HG02981 (cell line): ENCODE data around the gene USP48.
"Not testable (repeated sequence)": the region's sequence is repeated elsewhere in the genome, so short reads cannot be mapped to it uniquely, and the experiment has no call there.

Source experiments
- ATAC-seq: cut with Tn5 transposase; IDR thresholded peaks from one replicate; pipeline ENCODE4 v1.9.1; 2021; ENCODE audit warnings: mild to moderate bottlenecking, moderate library complexity; ENCODE audit not compliant: unreplicated experiment

The USP48 gene, protein sequence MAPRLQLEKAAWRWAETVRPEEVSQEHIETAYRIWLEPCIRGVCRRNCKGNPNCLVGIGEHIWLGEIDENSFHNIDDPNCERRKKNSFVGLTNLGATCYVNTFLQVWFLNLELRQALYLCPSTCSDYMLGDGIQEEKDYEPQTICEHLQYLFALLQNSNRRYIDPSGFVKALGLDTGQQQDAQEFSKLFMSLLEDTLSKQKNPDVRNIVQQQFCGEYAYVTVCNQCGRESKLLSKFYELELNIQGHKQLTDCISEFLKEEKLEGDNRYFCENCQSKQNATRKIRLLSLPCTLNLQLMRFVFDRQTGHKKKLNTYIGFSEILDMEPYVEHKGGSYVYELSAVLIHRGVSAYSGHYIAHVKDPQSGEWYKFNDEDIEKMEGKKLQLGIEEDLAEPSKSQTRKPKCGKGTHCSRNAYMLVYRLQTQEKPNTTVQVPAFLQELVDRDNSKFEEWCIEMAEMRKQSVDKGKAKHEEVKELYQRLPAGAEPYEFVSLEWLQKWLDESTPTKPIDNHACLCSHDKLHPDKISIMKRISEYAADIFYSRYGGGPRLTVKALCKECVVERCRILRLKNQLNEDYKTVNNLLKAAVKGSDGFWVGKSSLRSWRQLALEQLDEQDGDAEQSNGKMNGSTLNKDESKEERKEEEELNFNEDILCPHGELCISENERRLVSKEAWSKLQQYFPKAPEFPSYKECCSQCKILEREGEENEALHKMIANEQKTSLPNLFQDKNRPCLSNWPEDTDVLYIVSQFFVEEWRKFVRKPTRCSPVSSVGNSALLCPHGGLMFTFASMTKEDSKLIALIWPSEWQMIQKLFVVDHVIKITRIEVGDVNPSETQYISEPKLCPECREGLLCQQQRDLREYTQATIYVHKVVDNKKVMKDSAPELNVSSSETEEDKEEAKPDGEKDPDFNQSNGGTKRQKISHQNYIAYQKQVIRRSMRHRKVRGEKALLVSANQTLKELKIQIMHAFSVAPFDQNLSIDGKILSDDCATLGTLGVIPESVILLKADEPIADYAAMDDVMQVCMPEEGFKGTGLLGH

DNA sequence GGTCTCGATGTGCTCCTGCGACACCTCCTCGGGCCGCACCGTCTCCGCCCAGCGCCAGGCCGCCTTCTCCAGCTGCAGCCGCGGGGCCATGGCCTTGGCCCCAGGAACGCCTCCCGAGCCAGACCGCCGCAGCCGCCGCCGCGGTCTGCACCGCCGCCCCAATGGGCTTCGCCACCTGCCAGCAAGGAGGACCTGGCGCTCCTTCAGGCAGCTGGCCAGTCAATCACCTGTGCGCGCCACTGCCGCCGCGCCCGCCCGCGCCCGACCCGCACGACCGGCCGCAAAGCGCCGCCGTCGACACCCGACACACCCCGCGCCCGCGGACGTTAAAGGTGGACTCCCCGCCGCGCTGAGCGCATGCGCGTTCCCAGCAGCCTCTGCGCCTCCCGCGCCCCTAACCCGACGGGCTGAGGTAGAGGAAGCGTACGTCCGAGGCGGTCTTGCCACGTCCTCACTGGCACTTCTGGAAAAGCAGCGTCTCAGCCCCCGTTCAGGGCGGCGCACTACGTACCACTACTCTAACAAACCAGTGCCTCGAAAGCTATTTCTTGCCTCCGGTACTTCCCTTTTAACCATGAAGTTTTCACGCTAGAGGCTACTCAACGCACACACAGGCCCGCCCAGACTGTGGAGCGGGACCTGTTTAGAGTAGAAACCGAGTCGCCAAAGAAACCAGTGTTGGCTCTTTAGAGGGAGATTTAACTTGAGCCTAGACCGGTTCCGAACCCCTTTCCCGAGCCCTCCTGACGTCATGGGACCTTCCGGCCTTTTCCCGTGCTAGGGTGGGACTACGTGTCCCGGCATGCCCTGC, at the start of gene USP48:
Gene USP48 (minus strand): TSS at position 282 of the 811 bp plus-strand sequence. CDS start 192 bp downstream, at position 90.
- ATAC-seq: peak; percentile 62

DNA sequence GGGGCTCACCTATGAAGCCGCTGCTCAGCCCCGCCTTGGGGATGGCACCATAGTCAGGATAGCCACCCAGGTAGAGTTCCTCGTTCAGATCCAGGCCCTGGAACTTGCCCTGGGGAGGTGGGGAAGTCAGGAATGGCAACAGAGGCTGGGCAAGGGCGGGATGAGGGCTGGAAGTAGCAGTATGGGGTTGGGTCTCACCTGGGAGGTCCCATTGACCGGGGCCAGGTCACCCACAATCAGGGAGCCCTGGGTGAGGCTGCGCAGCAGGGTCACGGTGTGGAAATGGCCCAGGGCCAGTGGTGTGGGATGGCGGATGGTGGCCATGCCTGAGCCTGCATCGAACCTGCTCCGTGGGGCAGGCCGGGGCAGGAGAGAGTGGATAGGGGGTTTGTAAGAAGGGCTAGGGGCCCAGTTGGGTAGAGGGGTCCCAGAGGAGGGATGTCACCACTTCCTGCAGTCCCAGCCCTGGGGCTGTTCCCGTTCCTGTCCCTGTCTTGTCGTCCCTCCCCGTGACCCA, 48.6 kb upstream of the USP48 start:
- ATAC-seq: no peak

DNA sequence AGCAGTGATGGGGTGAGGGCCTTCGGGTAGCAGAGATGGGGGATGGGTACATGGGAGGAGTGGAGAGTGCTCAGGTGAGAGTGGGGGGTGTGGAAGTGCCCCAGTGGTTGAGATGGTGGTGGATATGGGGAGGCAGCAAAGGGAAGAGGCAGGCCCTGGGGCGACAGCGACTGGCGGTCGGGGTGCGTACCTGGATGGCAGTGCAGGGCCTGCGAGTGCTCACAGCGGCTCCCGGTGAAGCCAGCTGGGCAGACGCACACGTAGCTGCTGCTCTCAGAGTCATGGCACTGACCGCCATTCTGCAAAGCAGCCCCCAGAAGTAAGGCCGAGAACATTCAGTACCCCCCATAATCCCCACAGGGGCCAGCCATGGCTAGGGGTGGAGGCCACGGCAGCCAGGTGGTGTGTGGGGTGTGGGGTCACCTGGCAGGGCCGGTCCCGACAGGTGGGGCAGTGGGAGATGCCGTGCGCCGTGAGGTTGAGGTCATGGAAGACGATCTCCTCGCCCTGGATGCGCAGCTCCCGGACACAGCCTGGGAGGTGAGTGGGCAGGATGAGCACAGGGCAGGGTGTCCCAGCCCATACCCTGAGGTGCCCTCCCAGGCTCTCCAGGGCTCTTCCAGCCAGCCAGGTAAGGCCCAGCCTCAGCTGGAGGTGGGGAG, 48.0 kb upstream of the USP48 start:
- no peak for ATAC-seq

DNA sequence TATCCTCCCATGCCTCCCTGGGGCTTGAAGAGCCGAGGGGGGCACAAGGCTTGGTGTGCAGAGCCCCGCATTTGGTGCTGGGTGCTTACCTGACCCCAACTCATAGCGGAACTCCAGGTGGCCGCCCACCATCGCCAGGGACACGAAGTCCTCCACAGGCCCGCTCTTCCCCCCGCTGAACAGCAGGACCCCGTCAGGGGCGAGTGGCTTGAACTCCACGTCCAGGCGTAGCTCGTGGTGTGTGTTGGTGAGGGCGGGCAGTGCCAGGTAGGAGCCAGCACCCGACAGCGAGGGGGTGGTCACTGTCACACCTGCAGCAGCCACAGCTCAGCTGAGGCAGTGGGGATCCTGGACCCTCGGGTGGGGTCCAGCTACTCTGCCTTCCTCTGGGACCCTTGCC, 46.3 kb upstream of the USP48 start:
- no peak for ATAC-seq

DNA sequence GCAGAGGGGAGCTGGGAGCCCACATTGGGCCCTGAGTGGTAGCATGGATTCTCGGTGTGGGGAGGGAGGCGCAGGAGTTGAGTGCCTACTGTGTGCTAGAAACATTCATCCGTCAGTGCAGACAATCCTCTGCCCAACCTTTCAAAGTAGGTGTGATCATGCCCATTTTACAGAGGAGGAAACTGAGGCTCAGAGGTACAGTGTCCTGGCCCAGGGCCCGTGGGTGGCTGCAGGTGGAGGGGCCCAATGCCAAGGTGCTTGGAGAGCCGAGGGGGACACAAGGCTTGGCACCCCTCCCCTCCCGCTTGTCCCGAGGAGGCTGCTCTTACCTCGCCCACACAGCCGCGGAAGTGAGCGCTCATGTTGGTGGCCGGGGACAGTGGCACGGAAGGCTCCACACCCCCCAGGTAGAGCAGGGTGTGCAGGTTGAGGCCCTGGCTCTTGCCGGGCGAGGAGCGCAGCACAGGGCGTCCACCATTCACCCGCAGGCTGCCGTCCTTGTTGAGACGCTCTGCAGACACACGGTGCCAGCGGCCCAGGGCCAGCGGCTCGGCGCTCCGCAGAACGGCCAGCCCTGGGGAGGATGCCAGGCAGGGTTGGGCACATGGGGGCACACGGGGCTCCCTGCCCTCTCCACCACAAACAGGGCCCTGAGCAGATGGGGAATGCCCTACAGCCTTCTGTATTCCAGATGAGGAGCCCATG, 45.7 kb upstream of the USP48 start:
- ATAC-seq: no peak

DNA sequence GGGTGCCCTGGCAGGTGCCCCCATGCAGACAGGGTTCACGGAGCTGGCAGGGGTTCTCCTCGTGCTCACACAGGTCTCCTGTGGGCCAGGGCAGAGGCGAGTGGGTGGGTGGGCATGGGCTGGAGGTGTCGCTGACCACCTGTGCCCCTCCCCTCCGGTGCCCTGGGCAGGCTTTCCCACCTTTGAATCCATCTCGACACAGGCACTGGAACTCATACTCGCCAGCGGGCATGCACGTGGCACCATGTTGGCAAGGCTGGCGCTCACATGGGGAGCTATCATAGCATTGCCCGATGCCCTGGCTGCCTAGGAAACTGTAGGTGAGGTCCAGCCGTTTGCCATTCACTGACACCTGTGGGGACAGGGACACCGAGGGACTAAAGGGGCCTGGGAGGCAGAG, 45.1 kb upstream of the USP48 start:
- ATAC-seq: no peak

DNA sequence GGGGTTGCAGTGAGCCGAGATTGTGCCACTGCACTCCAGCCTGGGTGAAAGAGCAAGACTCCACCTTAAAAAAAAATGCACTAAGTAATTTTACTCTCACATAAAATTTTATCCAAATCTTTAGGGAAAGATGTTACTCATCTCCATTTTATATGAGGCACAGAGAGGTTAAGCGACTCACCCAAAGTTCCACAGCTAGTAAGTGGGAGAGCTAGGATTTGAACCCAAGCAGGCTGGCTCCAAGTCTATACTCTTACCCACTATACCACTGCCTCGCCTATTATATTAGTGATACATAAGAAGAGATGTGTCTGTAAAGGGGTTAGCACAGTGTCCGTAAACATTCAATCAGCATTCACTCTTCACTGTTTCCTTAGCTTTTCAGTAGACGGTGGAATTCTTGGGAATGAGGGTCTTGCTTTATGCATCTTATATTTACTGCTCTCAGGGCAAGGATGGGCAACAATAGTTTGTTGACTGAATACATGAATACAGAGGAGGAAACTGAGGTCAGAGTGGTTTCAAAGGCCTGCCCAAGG, 44.3 kb upstream of the USP48 start:
- ATAC-seq: no peak

DNA sequence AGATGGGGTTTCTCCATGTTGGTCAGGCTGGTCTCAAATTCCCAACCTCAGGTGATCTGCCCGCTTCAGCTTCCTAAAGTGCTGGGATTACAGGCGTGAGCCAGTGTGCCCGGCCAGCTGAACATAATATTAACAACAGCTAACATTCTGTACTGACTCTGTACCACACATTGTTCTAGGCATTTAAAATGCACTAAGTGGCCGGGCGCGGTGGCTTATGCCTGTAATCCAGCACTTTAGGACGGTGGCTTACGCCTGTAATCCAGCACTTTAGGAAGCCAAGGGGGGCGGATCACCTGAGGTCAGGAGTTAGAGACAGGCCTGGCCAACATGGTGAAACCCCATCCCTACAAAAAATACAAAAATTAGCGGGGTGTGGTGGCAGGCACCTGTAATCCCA, 43.7 kb upstream of the USP48 start:
- ATAC-seq: not testable (repeated sequence)

DNA sequence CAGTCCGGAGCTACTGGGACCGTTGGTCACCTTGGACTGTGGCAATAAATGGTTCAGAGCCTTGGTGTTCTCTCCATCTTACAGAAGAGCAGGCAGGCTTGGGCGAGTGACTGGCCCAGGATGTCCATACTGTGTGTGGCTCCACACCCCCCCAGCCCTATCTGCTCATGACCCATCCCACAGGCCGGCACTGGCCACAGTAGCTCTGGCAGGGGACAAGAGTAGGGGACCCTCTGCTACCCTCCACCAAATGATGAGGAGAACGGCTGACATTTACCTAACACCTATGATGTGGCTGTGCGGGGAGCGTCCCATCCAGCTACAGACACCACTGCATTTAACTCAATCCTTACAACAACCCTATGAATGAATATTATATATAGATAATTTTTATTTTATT, 42.4 kb upstream of the USP48 start:
- no peak for ATAC-seq

DNA sequence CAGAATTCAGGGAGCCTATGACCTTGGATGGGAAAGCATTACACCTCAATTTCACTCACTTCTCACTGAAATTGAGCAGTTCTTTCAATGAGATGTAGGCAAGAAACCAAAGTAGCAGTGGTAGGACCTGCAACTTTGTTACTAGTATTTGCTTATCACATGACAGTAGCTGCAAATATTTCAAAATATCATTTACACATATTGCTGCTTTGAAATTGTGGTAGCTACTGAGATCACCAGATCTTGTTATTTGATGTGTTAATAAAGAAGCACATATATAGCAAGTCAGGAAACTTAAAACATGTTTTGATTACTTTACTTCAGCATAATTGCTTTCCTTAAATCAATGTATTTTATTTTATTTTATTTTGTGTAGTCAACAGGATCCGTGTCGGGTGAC, 42.0 kb upstream of the USP48 start:
- ATAC-seq: no peak

DNA sequence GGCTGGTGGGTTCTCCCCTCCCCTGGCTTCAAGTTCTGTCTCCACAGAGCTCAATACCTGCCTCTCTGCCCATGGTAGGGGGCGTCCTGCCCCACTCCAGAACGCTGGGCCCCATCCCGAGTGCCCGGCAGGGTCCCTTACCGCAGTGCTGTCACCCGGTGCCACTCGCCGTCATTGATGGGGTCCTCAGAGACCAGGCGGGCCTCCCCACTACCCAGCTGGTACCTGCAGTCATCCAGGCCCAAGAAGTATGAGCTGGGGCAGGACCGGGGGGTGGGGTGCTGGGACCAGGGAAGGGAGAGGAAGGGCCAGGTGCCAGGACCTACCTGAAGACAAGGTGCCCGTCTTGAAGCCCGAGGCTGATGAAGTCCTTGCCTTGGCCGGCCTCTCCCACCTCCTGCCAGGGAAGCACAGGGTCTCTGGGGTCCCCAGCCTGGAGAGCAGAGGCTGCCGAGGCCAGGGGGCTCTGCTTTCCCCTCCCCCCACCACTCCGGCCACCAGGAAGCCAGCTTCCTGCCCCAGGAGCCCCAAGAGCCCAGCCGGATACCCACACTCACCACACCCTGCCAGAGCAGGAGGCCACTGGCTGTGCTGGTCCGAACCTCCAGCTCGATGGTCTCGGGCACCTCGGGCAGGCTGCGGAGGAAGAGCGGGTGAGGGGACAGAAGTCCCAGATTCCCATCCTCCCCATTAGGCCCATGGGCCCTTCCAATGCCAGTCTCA, 41.2 kb upstream of the USP48 start:
- no peak for ATAC-seq

DNA sequence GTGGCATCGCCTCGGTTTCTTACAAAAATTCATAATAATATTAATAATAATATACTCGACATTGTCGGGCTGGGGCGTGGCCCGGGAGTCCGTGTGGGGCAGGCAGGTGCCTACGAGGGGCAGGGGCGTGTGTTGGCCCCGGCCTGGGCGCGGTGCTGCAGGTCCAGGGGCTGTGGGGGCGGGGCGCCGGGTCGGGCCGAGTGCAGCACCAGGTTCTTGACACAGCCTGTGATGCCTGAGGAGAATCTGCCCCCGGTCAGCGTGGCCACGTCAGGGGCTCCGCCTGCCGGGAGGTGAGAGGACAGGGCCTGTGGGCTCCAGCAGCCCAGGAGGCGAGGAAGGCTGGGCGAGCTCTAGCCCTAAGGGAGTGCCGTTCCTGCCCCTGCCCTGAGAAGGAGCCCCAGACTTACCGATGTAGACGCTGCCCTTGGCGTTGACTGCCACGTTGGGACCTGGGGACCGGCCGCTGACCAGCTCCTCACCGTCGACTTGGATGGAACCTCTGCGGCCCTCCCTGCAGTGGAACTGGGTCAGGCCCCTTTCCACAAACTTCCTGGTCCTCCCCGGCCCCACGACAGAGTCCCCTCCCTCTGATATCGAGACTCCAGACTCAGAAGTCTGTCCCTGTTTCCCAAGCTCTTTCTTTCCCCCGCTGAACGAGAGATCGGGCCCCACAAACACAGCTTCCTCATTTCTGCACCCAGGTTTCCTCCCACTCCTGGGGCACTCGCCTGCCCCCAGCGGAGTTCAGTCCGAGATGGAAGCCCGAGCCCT, 40.4 kb upstream of the USP48 start:
- ATAC-seq: no peak

DNA sequence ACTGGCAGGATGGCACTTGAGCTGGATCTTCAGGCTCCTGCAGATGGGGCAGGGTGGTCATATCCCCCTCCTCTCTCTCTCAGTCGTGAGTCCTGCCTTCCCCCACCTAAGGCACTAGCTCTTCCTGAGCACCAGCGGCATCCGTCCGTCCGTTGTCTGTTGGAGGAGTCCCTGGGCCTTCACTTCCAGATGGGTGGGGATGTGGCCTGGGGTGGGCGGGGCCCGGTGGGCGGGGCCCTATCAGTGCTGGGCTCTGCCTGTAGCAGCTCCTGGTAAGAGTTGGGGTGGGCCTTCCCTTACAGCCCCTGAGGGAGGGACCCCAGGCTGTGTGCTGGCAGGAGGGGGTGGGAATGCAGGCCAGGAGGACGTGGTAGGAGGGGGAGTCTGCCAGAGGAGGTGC, 39.4 kb upstream of the USP48 start:
- ATAC-seq: no peak

DNA sequence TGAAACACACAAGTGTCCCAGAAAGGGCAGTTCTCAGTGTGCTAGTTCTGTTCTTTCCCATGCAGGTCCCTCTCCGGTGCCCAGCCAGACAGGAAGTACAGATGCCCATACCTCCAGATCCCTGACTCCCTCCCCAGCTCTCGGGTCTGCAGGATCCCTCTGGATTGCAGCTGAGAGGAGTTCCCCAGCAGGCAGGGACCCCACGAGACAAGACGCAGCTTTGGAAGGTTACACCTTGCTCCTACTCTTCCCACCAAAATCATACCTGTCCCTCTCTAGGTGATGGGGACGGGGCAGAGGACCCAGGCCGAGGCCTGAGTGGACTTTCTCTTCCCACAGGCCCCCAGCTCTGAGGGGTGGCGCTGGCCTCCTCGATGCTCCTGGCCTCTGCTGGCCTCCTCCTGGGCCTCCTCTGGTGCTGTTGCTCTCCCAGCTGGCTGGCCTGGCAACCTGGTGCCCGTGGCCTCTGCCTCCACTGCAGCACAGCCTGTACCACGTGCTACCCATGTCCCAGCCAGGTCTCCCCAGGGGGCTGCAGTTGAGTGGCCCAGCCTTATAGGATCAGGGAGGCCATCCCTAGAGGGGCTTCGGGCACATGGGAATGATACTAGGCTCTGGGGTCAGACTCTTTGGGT, 38.6 kb upstream of the USP48 start:
- ATAC-seq: no peak

DNA sequence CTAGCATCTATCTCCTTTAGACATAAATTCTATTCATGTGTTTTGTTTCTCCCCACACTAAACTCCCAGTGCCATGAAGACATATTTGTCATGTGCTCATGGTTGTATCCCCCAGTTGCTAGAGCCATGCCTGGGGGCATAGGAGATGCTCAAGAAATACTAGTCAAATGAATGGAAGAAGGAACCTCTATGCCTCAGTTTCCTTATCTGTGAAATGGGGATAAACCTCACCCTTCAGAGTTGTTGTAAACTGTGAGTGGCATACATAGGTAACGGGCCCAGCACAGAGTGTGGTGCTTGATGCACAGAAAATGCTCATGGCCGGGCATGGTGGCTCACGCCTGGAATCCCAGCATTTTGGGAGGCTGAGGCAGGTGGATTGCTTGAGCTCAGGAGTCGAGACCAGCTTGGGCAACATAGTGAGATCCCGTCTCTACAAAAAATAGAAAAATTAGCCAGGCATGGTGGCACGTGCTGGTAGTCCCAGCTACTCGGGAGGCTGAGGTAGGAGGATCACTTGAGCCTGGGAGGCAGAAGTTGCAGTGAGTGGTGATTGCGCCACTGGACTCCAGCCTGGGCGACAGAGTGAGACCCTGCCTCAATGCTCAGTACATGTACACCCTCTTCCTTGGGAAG, 37.8 kb upstream of the USP48 start:
- no peak for ATAC-seq

DNA sequence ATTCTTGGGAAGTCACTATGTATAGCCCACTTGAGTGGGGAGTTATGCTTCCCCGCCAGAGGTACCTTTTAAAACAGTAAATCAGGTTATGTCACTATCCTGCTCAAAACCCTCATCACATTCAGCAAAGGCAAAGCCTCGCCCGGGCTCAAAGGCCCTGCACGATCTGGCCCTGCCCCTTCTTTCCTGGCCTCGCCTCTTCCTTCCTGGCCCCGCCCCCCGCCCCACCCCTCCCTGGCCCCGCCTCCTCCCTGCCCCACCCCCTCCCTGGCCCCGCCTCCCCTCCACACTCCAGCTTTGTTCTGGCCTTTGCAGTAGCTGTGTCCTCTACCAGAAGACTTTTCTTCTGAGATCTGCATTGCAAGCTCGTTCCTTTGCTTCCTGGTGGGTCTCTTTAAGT, 35.7 kb upstream of the USP48 start:
- no peak for ATAC-seq
